Stimulated activated CD4-positive, alpha-beta T cell treated with anti-CD3 and anti-CD28 coated beads, TNF-alpha, amount 100 ng/mL, for 1 hour (primary cell): ENCODE data around the gene NEK5.
"Not testable (repeated sequence)": the region's sequence is repeated elsewhere in the genome, so short reads cannot be mapped to it uniquely, and the experiment has no call there.

ENCODE experiments used
- DNase-seq, 3 donors: peaks; one replicate each; pipeline ENCODE4 v3.0.0-alpha.2; 2020; ENCODE audit warnings: low read depth in 3 of 3, low spot score in 1 of 3

NEK5 gene

GRCh38 chr13:52070929-52071523 is 57.8 kb downstream of the NEK5 start:
- no peak for DNase-seq

GRCh38 chr13:52067237-52067636 is 61.6 kb downstream of the NEK5 start:
- DNase-seq = no peak

- DNase-seq = no peak
These were observed 67.3 kb downstream of the NEK5 start for GRCh38 chr13:52061587-52061986.

GRCh38 chr13:52061064-52061463 is 67.8 kb downstream of the NEK5 start:
- not testable (repeated sequence) for DNase-seq

GRCh38 chr13:52053460-52053859 is 75.4 kb downstream of the NEK5 start:
- DNase-seq = no peak

- DNase-seq = no peak
These were observed 77.5 kb downstream of the NEK5 start for GRCh38 chr13:52051400-52051799.

GRCh38 chr13:52048516-52048915 is 80.4 kb downstream of the NEK5 start:
- DNase-seq = no peak

GRCh38 chr13:52047463-52047862 is 81.4 kb downstream of the NEK5 start:
- no peak for DNase-seq

GRCh38 chr13:52043675-52044074 is 85.2 kb downstream of the NEK5 start:
- no peak for DNase-seq

- DNase-seq = no peak
These were observed 92.8 kb downstream of the NEK5 start for GRCh38 chr13:52036037-52036436.

- no peak for DNase-seq
These were observed 94.2 kb downstream of the NEK5 start for GRCh38 chr13:52034616-52035226.

- no peak for DNase-seq
These were observed 95.8 kb downstream of the NEK5 start for GRCh38 chr13:52033039-52033438.

- not testable (repeated sequence) for DNase-seq
These were observed 98.5 kb downstream of the NEK5 start for GRCh38 chr13:52030401-52030800.

GRCh38 chr13:52029569-52029968 is 99.3 kb downstream of the NEK5 start:
- no peak for DNase-seq

- DNase-seq = no peak
These were observed 101.0 kb downstream of the NEK5 start for GRCh38 chr13:52027832-52028231.

- DNase-seq = no peak
These were observed 102.6 kb downstream of the NEK5 start for GRCh38 chr13:52026246-52026626.

GRCh38 chr13:52025475-52026245 is 103.2 kb downstream of the NEK5 start:
- no peak for DNase-seq

GRCh38 chr13:52024481-52024880 is 104.4 kb downstream of the NEK5 start, which contains the start of gene UTP14C:
TSS of gene UTP14C (plus strand) at chr13:52024691. CDS start at chr13:52028805, 4,114 bp downstream.
- DNase-seq = no peak

- no peak for DNase-seq
These were observed 106.5 kb downstream of the NEK5 start for GRCh38 chr13:52022356-52022755.

- DNase-seq = no peak
These were observed 108.7 kb downstream of the NEK5 start for GRCh38 chr13:52020191-52020590.

- DNase-seq = no peak
These were observed 112.6 kb downstream of the NEK5 start for GRCh38 chr13:52016296-52016695.

- no peak for DNase-seq
These were observed 116.4 kb downstream of the NEK5 start for GRCh38 chr13:52012512-52012836.
